Retinal pigment epithelial cell (primary cell): ENCODE measurements around the gene LARP4B.

ENCODE experiments used
- DNase-seq: peaks from one replicate; pipeline ENCODE4 v3.0.0-alpha.2; 2010; ENCODE audit warnings: low read depth
- H3K4me3 ChIP-seq: 2 replicates; pipeline ENCODE4 v1.5.1; 2011; ENCODE audit warnings: mild to moderate bottlenecking, low read length, control low read depth, moderate library complexity
- CTCF ChIP-seq: conservative IDR thresholded peaks from 2 replicates; pipeline ENCODE4 v1.5.1; 2011; ENCODE audit warnings: low read depth, low read length, control low read depth, inconsistent platforms

LARP4B gene

DNA sequence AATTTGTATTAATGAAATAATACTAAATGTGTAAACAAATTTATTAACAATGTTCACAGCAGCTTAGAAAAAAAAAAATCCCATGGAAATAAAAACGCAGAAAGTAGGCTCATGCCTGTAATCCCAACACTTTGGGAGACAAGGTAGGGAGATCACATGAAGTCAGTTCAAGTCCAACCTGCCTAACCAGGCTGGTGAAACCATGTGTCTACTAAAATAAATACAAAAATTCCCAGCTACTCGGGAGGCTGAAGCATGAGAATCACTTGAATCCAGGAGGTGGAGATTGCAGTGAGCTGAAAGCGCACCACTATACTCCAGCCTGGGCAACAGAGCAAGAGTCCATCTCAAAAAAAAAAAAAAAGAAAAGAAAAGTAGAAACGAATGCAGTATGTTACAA lies 36.2 kb downstream of the LARP4B start:
- no peak overlapping the region for H3K4me3 ChIP-seq
- TF ChIP-seq CTCF: no peak
- DNase-seq: no peak

DNA sequence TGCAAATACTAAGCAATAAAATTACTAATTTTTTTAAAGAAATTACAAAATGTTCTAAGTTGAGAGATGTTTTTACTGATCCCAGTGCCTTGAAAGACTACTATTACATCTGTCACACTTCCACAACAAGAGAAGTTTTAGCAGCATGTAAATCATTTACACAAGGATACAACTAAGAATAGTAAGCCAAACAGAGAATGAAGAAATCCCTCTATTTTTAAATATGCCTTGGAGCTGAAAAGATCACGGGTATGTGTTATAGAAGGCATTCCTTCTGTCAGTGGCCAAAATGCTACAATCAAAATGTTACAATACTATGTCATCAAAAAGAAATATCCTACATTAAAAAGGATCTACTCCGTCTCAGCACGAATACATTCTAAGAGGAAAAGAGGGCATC lies 52.6 kb downstream of the LARP4B start:
- no peak overlapping the region for H3K4me3 ChIP-seq
- no peak for TF ChIP-seq CTCF
- DNase-seq: no peak

GRCh38 chr10:878333-878759 lies 53.2 kb downstream of the LARP4B start:
- no peak for DNase-seq
- TF ChIP-seq CTCF: no peak
- no peak overlapping the region for H3K4me3 ChIP-seq

DNA sequence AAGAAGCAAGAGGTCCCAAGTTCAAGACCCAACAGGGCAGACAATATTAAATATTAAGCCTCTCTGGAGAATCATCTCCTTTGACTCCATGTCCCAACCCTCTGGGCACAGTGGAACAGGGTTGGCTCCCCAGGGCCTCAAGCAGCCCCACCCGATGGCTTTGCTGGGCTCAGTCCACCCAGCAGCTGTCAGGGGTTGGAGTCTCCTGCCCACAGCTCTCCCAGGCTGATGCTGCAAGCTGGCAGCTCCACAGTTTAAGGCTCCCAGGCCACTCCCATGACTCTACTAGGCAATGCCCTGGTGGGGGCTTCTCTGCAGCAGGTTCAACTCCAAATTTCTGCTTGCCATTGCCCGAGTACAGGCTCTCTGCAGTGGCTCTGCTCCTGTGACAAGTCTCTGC lies 55.1 kb downstream of the LARP4B start:
- TF ChIP-seq CTCF: no peak
- no peak for DNase-seq
- H3K4me3 ChIP-seq: no peak overlapping the region

DNA sequence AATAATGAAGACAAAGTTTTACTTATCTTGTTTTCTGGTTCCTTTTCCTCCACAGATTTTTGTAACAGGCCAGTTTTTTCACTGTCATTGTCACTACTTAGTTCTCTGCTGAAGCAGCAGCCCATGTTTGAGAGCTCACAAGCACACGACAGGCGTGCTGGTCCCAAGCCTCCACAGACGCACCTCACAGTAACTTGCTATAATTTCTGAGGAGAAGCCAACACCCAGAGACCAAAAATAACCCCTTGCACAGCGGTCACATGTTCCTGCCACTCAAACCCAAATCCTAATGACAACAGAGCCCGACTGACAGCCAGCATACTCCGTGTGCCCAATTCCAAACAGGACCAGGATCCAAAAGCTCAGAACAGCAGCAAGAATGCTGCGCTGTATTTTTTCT lies 58.5 kb downstream of the LARP4B start:
- H3K4me3 ChIP-seq: no peak overlapping the region
- no peak for DNase-seq
- TF ChIP-seq CTCF: no peak

GRCh38 chr10:871951-872403 lies 59.5 kb downstream of the LARP4B start:
- no peak for DNase-seq
- no peak for TF ChIP-seq CTCF
- H3K4me3 ChIP-seq: no peak overlapping the region

- DNase-seq: no peak
- no peak overlapping the region for H3K4me3 ChIP-seq
- no peak for TF ChIP-seq CTCF
Measured at GRCh38 chr10:870564-871166, 60.8 kb downstream of the LARP4B start.
